ENCODE results near the gene MPHOSPH6. TPM values are rescaled to one million over a fixed set of nuclear protein-coding genes. Genes with fewer than 3 reads are reported as not detected.

MPHOSPH6 gene
- total and polyA plus RNA-seq, 8 donors = 6.1 to 31.9 (median 26.3) TPM; not detected in 1

- TF ChIP-seq EP300 (IDR thresholded peaks at IDR 0.05) (no peak), POLR2A (IDR thresholded peaks at IDR 0.05) (no peak), POLR2AphosphoS5 (IDR thresholded peaks at IDR 0.05) (no peak), CTCF (IDR thresholded peaks at IDR 0.05) (no peak)
- Histone ChIP-seq H3K9me3 (no peaks in the 10 kb centered on the region), H3K4me3 (no peak overlapping the region), H3K27me3 (peaks cover 0 to 23% (median 0%) of the 10 kb centered on the region in 3 donors), H3K4me1 (no peaks in the 10 kb centered on the region), H3K27ac (no peak overlapping the region), H3K36me3 (no peaks in the 10 kb centered on the region)
- WGBS, 5 donors = 49 to 68% (median 60%) methylated on average over 4 of the region's 4 CpGs
- DNase-seq = no peak
- intact Hi-C loops (cut with DNase I; ENCODE audit: low total_unique reads) = no loop called here
These were observed 12.4 kb upstream of the MPHOSPH6 start for GRCh38 chr16:82182266-82183003.

GRCh38 chr16:82181461-82182185, 11.6 kb upstream of the MPHOSPH6 start:
- Histone ChIP-seq H3K4me3 (no peak overlapping the region), H3K36me3 (no peaks in the 10 kb centered on the region), H3K9me3 (no peaks in the 10 kb centered on the region), H3K4me1 (no peaks in the 10 kb centered on the region), H3K27me3 (peaks cover 0 to 30% (median 0%) of the 10 kb centered on the region in 3 donors), H3K27ac (no peak overlapping the region)
- 68 to 91% (median 78%) methylated on average over 3 of the region's 3 CpGs for WGBS, 5 donors
- intact Hi-C loops (cut with DNase I; ENCODE audit: low total_unique reads) = no loop called here
- TF ChIP-seq EP300 (IDR thresholded peaks at IDR 0.05) (no peak), CTCF (IDR thresholded peaks at IDR 0.05) (no peak), POLR2AphosphoS5 (IDR thresholded peaks at IDR 0.05) (no peak), POLR2A (IDR thresholded peaks at IDR 0.05) (no peak)
- DNase-seq = no peak

GRCh38 chr16:82178352-82178751, 8.3 kb upstream of the MPHOSPH6 start:
- 92 to 98% (median 92%) methylated on average over 2 of the region's 2 CpGs for WGBS, 5 donors
- no peaks in the 10 kb centered on the region for H3K9me3 ChIP-seq
- H3K27ac ChIP-seq = no peak overlapping the region
- H3K27me3 ChIP-seq = peaks cover 0 to 44% (median 0%) of the 10 kb centered on the region in 3 donors
- TF ChIP-seq EP300 (IDR thresholded peaks at IDR 0.05) = no peak
- no peak for TF ChIP-seq POLR2A (IDR thresholded peaks at IDR 0.05)
- TF ChIP-seq POLR2AphosphoS5 (IDR thresholded peaks at IDR 0.05) = no peak
- TF ChIP-seq CTCF (IDR thresholded peaks at IDR 0.05) = no peak
- no peak for DNase-seq
- intact Hi-C loops (cut with DNase I; ENCODE audit: low total_unique reads) = no loop called here
- no peak overlapping the region for H3K4me3 ChIP-seq
- H3K36me3 ChIP-seq = no peaks in the 10 kb centered on the region
- no peaks in the 10 kb centered on the region for H3K4me1 ChIP-seq

- 90 to 95% (median 91%) methylated on average over 4 of the region's 4 CpGs for WGBS, 5 donors
- no peaks in the 10 kb centered on the region for H3K9me3 ChIP-seq
- H3K36me3 ChIP-seq = no peaks in the 10 kb centered on the region
- no peak for DNase-seq
- no peaks in the 10 kb centered on the region for H3K4me1 ChIP-seq
- TF ChIP-seq POLR2A (IDR thresholded peaks at IDR 0.05) = no peak
- TF ChIP-seq CTCF (IDR thresholded peaks at IDR 0.05) = no peak
- TF ChIP-seq EP300 (IDR thresholded peaks at IDR 0.05) = no peak
- no peak for TF ChIP-seq POLR2AphosphoS5 (IDR thresholded peaks at IDR 0.05)
- no peak overlapping the region for H3K27ac ChIP-seq
- intact Hi-C loops (cut with DNase I; ENCODE audit: low total_unique reads) = no loop called here
- H3K27me3 ChIP-seq = peaks cover 0 to 50% (median 0%) of the 10 kb centered on the region in 3 donors
- H3K4me3 ChIP-seq = no peak overlapping the region
These were observed 7.5 kb upstream of the MPHOSPH6 start for GRCh38 chr16:82177555-82177954.

Data from stomach (tissue), 9 donors.